HG03060 (cell line): ENCODE results near the gene RAB11FIP3.
"Not testable (repeated sequence)": the region's sequence is repeated elsewhere in the genome, so short reads cannot be mapped to it uniquely, and the experiment has no call there.

Experiments
- ATAC-seq: cut with Tn5 transposase; IDR thresholded peaks from one replicate; pipeline ENCODE4 v1.9.1; 2021; ENCODE audit warnings: low read depth, moderate number of reproducible peaks; ENCODE audit not compliant: unreplicated experiment

The RAB11FIP3 gene

DNA sequence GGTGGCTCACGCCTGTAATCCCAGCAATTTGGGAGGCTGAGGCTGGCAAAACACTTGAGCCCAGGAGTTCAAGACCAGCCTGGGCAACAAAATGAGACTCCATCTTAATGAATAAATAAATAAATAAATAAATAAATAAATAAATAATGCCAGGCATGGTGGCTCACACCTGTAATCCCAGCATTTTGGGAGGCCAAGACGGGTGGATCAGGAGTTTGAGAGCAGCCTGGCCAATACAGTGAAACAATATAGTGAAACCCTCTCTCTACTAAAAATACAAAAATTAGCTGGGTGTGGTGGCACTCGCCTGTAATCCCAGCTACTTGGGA lies 10.3 kb upstream of the RAB11FIP3 start:
- ATAC-seq, result not testable (repeated sequence)

DNA sequence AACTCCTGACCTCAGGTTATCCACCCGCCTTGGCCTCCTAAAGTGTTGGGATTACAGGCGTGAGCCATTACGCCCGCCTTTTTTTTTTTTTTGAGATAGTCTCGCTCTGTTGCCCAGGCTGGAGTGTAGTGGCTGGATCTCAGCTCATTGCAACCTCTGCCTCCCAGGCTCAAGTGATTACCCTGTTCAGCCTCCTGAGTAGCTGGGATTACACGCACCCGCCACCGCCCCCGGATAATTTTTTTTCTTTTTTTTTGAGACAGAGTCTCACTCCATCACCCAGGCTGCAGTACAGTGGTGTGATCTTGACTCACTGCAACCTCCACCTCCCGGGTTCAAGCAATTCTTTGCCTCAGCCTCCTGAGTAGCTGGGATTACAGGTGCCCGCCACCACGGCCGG lies 3.3 kb upstream of the RAB11FIP3 start:
- ATAC-seq, result not testable (repeated sequence)

DNA sequence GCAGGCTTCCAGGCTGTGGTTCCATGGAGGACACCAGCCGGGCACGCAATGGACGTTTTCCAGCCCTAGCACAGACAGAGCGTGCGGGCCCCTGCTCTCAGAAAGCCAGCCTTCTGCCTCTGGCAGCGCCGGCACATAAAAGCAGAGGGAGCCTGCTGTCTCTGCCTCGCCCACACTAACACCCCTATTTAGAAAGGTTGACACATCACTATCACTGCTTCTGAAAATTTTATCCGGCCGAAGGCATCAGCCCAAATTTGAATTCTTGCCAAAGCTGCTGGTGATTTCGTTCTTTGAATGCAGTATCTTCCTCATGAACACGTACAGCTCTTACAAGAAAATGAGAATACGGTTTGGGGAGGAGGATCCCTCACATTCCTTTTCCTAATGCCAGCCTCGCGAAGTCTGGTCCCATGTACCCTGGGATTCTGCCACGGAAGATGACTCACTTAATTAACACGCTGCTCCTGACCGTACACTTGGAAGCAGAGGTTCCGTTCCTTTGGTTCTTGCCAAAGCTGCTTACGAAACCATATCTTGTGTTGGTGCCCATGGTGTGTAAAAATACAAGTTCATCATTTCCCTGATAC lies 1.3 kb upstream of the RAB11FIP3 start:
- no peak for ATAC-seq

DNA sequence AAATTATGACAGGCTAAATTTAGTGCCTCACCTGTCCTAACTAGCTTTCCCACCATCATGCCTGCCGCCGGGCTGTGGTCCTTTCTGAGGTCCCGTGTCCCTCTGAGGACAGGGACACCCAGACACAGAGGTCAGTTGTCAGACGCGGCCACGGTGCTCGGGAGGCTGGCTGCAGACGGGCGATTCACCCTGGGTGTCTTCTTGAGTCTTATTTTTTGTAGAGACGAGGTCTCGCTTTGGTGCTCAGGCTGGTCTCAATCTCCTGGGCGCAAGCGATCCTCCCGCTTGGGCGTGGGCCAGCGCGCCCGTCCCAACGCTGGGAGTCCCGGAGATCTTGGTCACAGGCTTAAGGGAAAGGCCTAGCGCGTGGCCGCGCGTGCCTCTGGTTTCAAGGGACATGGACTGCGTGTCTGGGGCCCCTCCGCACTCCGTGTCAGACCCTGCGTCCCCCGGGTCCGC lies 797 bp upstream of the RAB11FIP3 start:
- ATAC-seq, result no peak

DNA sequence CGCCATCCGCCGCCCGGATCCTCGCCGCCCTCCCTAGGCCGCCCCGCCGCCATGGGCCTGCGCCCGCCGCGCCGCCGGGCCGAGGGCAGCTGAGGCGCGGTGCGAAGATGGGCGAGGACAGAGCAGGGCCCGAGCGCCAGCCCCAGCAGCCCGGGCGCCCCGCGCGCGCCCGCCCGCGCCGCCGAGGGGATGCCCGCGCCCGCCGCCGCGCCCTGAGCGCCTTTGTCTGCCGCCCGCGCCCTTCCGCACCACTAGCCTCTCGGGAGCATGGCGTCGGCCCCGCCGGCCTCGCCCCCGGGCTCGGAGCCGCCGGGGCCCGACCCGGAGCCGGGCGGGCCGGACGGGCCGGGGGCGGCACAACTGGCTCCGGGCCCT lies 278 bp downstream of the RAB11FIP3 start:
- ATAC-seq, result no peak

DNA sequence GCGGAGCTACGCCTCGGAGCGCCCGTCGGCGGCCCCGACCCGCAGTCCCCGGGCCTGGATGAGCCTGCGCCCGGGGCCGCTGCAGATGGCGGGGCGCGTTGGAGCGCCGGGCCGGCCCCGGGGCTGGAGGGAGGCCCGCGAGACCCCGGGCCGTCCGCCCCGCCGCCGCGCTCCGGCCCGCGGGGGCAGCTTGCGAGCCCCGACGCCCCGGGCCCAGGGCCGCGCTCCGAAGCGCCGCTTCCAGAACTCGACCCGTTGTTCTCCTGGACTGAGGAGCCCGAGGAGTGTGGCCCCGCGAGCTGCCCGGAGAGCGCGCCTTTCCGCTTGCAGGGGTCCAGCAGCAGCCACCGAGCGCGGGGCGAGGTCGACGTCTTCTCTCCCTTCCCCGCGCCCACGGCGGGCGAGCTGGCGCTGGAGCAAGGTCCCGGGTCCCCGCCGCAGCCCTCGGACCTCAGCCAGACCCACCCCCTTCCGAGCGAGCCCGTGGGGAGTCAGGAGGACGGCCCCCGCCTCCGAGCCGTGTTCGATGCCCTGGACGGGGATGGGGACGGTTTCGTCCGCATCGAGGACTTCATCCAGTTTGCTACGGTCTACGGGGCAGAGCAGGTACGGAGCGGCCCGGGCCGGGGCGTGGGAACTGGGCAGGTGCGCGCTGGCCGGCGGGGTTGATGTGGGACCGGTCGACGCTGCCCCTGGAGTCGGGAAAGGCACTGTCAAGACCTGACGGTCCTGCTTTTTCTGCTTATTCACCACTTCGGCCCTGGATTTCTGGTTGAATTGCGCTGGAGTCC lies 861 bp downstream of the RAB11FIP3 start:
- no peak for ATAC-seq

DNA sequence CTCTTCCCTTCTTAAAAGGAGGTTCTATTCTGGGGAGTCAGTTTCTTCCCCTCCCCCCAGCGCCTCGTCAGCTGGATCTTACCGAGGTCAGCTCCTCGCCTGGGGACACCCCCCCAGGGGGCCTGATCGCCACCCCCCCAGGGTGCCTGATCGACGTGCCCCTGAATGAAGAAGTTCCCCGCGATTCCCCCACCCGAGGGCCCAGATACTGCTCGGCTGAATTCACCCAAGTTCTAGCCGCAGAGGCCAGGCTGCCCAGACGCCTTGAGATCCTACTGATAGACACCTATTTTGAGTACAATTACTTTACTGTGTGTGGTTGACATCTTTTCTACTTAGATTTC lies 1.4 kb downstream of the RAB11FIP3 start:
- ATAC-seq, result no peak

DNA sequence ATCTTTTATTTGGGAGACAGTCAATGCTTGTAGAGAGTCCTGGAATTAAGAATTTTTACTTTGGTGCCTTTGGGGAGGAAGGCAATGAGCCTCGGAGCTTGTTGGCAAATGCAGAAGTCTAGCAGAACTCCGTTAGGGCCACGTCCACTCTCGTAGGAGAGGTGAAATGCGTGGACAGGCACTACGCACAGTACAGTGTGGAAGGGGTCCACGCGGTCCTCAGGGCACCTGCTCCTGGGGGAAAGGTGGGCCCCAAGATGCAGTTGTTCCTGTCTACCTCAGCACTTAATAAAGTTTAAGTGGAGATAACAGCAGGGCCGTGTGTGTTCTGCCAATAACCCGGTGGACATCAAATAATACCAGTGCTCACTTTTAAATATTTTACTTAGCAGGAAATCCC lies 1.8 kb downstream of the RAB11FIP3 start:
- no peak for ATAC-seq

DNA sequence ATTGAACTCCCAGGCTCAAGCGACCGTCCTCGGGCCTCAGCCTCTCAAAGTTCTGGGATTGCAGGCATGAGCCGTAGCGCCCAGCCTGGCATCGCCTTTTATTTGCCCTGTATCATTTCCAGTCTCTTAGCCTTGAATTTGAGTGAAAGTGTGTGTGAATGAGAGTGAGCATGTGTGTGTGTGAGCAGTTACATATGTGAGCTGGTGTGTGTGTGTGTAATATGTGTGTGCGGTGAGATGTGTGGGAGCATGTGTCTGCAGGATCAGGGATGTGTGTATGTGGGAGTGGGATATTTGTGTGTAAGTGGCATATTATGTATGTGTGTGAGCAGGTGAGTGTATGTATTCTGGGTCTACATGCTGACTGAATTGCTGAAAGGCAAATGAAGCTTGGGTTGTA lies 5.5 kb downstream of the RAB11FIP3 start:
- ATAC-seq, result no peak

DNA sequence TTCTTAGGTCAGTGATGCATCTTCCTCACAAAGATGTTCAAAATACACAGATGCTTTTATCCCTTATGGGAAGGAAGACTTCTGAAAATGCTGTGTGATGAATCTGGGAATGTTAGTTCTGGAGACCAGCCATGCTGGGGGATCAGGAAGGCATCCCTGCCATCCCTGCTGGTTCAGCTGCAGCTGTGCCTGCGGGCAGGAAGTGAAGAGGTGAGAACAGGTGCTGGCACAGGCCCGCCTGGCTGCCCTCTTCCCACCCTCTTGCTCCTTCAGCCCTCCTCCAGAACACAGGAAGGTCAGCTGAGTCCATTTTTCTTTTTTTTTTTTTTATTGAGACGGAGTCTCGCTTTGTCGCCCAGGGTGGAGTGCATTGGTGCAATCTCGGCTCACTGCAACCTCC lies 15.2 kb downstream of the RAB11FIP3 start:
- no peak for ATAC-seq

DNA sequence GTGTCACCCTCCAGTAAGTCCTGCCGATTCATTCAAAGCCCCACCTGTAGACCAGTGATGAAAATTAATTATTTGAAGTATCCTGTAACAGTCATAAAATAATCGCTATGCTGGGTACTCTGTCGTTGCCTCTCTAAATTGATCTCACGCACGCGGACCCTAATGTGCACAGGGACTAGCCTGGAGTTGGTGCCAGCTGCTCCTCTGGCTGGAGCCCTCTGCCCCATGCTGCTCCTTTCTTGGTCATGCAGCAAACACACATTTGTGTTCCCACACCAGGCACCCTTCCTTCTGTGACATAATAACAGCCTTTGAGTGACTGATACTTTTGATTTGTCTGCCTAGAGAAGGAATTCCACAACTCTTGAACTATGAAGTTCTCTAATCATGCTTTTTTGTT lies 16.0 kb downstream of the RAB11FIP3 start:
- no peak for ATAC-seq

DNA sequence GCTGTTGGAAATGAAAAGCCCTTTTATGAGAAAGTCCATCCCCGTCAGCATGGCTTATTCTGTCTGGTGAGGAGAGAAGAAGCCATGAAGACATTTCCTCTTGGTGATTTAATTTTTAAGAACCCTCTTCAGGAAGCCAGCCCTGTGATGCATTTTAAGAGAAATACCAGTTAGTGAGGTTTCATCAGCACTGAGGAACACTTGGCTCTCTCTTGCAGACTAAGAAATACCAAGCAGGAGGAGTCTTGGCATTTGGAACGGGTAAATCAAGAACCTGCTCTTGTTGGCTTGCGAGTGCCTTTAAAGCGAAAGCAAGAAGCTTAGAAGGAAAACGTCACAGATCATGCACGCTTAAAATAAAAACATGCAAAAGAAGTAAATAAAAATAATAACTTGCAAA lies 17.5 kb downstream of the RAB11FIP3 start:
- no peak for ATAC-seq

DNA sequence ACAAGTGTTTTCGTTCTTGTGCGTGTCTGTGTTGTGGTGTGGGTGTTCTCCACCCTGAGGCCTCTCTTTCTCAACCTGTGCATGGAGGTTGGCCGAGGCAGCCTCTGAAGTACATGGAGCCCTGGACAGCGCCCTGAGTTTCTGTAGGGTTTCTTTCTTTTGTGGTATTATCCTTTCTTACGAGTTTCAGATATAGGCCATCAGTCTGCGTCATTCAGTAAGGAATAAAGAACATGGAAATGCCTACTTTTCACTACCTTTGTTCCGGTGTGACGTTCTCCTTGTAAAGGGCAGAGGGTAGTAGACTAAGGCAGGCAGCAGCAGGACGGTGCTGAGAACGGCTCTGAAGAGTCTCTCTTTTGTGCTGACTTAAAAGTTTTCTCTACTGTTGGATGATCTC lies 18.6 kb downstream of the RAB11FIP3 start:
- no peak for ATAC-seq

DNA sequence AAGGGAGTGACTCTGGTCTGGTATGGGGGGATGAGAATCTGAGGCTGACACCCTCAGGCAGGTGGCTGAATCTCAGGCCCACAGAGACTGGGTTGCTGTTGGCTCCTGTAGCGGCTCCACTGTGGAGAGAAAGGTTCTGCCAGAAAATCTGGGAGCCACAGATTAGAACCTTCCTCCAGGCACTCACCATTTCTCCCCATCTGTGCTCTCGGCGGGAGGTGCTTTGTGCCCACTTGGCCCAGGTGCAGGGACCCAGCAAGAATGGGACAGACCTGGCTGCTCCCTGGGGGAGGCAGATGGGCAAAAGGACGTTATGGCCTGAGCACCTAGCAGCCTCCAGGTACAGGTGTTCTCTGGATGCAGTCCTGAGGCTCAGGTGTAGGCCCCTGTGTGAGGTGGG lies 20.1 kb downstream of the RAB11FIP3 start:
- no peak for ATAC-seq

DNA sequence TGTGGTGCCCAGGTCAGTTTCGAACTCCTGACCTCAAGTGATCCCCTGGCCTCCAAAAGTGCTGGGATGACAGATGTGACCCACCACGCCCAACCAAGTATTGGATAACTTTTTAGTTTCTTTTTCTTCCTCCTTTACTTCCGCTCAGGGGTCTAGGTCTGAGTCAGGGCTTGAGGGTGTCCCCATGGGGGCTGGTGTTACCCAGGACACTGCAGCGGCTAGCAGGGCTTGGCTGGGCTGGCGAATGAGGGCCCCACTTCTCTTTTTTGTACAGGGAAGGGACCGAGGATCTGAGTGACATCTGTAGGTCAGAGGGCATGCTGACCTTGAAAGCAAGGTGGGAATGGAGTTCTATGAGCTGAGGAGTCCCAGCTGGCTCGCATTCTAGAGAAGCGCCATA lies 24.9 kb downstream of the RAB11FIP3 start:
- no peak for ATAC-seq

DNA sequence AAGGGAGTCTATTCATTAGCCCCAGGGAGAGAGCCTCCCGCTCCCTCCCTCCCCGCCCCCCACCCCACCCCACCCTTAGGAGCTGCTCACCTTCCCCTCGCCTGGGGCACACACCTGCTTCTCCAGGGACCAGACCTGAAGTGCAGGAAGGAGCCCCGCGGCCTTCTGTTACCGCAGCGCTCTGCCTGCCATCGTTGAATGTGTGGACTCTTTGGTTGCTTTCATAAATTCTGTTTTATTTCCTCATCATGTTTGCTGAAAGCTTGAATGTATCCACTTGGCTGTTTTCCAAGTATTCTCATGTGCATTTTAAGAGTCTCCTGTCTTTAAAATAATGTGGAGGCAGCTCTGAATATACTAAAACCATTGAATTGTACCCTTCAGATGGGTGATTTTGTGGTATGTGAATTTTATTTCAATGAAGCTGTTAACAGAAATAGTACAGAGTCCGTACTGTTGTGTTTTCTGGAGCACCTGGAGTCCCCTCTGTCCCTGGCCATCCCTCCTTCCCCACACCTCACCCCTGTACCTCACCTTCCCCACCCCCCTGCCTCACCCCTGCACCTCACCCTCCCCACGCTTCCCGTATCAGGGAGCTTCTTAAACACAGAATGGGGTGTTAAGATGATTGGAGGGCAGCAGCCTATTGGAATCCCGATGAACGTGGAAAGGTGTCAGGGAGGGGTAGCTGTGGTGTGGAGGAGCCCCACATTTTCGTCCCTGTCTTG lies 25.5 kb downstream of the RAB11FIP3 start:
- ATAC-seq, result no peak

DNA sequence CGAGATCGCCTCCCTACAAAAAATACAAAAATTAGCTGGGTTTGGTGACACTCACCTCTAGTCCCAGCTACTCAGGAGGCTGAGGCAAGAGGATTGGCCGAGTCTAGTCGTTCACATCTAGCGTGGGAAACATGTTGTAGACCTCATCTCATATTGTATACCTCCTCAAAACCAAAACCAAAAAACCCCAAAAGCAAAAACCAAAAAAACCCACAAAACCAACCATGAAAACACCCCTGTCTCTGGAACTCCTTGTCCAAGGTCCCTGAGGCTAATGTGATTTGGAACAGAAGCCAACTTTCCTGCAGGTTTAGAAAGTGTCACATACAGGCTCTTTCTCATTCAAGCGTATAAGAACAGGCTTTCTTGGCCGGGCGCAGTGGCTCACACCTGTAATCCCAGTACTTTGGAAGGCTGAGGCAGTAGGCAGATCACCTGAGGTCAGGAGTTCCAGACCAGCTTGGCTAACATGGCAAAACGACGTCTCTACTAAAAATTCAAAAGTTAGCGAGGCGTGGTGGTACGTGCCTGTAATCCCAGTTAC lies 29.0 kb downstream of the RAB11FIP3 start:
- ATAC-seq, result no peak

DNA sequence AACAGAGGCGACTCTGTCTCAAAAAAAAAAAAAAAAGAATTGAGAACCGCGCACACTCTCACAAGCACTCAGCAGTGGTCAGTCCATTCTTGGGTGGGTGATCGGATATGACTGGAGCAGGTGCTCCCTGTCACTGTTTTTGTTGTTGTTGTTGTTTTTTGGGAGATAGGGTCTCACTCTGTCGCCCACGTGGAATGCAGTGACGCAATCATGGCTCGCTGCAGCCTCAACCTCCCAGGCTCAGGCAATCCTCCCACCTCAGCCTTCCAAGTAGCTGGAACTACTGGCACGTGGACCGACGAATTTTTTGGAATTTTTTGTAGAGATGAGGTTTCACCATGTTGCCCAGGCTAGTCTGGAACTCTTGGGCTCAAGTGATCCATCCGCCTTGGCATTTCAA lies 30.0 kb downstream of the RAB11FIP3 start:
- ATAC-seq, result no peak

DNA sequence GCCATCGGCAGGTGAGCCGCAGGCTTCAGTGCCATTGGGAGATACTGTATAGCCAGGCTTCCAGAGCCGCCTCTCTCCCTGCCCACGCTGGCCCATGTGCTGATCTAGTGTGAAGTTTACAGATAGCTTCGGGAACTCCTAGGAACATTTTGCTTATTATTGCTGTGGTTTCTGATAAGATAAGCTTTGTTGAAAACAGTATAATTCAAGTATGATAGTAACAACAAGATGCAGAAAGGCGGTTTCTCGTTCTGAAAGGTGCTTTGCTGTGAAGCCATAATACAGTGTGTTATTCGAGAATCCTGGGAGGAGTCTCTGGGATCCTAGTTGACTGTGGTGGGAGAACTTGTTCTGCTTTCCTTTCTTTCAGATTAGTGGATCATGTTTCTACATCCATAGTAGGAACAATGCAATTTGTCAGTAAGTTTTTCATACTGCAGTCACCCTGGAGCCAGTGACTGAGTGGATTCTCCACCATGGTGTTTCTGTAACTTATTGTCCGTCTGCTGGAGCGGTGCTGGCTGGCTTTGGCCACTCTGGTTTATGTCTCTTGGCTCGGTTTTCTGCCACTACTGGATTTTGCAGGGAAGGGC lies 31.5 kb downstream of the RAB11FIP3 start:
- no peak for ATAC-seq

DNA sequence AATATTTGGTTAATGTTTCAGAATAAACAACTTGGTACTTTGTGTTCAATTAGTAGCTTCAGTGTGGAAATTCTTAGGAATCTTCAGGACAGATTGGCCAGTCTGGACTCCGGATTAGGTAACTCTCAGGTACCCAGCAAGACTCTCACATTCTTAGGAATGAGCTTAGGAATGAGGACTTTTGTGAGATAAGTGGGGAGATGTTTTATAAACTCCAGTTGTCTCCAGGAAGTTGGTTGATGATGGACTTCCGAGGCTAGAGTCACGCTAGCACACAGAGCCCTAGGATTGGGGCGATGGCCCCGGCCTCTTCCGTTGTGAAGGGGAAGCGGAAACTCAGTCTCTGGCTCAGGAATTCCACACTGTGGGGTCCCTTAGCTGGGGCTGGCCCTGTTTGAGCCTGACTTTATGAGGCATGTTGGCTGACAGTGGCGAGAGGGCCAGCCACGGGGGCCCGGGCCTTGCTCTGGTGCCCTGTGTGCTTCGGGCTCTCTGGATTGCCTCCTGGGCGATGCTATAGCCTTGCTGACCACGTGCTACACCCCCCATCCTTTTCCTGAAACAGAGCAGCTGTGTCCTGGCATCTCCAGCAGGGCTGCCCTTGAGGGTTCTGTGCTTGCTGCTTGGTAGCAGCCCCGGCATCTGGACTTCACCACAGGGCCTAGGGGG lies 32.4 kb downstream of the RAB11FIP3 start:
- no peak for ATAC-seq

DNA sequence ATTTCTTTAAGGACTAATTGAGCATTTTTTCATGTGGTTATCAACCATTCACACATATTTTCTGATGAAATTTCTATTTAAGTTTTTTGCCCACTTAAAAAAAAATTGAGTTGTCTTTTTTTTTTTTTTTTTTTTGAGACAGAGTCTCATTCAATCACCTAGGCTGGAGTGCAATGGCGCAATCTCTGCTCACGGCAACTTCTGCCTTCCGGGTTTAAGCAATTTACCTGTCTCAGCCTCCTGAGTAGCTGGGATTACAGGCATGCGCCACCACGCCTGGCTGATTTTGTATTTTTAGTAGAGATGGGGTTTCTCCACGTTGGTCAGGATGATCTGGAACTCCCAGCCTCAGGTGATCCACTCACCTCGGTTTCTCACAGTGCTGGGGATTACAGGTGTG lies 34.3 kb downstream of the RAB11FIP3 start:
- ATAC-seq, result no peak
